Measurements from ENCODE around the gene DENND11.
"Not testable (repeated sequence)": the region's sequence is repeated elsewhere in the genome, so short reads cannot be mapped to it uniquely, and the experiment has no call there.

The DENND11 gene

DNA sequence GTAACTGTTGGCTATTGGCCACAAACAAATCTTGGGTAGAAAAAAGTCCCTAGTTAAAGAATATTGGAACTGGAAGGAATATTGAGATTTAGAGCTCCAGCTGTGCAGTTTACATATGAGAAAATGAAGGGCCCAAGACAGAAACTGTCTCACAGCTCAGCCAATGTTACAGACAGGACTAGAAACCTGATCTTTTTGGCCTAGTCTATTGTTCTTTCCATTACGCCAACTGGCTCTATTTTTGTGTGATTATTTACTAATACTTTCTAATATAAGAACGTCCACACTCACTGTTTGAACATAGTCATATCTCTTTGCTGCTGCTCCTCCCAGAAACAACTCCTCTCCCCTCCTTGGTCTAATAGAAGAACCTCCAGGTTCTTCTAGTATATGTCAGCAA, 7.4 kb upstream of the DENND11 start:
- in situ Hi-C loops (cut with MboI; ENCODE audit: low sequenced_read_pairs): no loop called here

DNA sequence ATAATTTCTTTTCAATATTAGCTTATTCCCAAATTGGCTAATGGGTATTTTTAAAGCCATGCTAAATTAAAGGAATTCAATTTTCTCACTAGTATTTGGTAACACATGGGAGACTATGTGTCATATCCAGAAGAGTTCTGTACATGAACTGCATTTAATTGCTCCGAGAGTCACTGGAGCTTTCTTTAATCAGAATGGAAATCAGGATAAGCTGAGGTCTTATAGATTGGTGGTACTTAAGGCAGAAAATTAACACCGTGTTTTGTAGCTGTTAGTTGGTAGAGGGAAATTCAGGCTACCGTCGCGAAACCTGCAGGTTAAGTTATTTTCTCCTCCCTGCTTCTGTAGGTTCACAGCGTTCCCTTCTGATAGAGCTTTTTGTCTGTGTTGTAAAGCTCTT, 6.4 kb upstream of the DENND11 start, which contains the start of gene WEE2:
Gene WEE2, plus strand, starts transcription at position 3 of the 400 bp plus-strand sequence. CDS start 406 bp downstream, outside the sequence.
- in situ Hi-C loops (cut with MboI; ENCODE audit: low sequenced_read_pairs): no loop called here

DNA sequence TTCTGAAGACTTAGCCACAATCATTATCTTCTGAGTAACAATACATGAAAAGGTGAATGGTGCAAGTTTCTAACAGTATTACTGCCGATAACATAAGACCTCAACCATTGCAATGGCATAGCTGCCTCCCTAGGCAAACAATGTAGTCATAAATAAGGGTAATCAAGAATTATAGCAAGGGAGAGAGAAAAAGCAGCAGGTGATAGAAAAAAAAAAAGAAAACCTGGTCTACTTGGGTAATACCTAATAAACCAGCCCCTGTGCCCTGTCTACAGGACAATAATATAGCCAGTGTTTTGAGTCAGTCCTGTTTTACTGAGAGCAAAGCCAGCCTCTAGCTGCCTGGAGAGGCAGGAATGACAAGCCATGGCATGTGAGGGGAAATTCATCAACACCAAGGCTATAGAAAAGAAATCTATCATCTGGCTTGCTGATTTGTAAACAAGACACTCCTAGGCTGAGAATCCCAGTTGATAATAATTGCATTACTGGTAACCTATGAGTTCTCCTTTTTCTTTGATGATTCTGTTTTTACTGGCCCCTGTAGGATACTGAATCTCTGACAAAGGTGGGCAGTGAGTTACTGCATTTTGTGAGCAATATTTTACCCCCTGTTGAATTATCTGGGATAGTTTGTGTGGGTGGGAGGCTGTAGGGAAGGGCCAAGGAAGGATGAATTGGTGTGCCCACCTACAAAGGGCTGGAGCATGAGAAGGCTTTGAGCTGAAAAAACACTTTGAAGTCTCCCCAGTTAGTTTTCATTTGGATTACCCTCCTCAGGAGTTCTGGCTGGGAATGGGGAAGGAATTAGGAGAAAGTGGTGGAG, 4.5 kb upstream of the DENND11 start:
- in situ Hi-C loops (cut with MboI; ENCODE audit: low sequenced_read_pairs): no loop called here

DNA sequence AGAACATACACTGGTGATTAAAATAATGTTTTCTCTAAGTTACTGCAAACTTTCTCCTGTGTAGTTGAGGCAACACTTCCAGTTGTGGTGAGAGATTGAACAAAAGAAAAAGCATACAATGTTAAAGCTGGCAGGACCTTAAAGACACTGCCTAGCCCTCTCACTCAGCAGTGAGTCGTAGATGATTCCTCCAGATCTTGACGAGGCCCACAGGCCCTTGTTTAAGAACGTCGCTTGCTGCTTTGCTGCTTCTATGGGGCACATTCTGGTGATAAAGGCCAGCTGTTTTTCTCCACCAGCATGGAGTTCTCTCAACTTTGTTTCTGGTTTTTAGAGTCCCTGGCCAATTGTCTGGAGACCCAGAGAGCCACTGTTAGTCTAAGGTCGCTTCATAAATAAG, 2.8 kb upstream of the DENND11 start:
- in situ Hi-C loops (cut with MboI; ENCODE audit: low sequenced_read_pairs): no loop called here

DNA sequence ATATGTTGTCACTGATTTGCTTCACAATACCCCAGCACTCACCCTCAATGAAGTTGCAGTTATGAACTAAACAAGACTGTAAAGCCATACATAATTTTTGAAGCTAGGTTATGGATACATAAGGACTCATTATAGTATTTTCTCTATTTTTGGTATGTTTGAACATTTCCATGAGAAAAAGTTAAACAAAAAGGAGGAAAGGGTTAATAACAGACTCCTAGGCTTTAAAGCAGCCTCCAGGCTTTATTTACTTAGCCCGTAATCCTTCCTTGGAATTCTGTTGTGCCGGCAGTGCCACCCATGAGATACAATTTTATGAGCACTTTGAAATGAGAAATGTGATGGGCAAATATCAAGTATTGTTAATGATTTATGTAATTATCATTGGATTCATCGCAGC, 2.1 kb upstream of the DENND11 start:
- in situ Hi-C loops (cut with MboI; ENCODE audit: low sequenced_read_pairs): no loop called here

DNA sequence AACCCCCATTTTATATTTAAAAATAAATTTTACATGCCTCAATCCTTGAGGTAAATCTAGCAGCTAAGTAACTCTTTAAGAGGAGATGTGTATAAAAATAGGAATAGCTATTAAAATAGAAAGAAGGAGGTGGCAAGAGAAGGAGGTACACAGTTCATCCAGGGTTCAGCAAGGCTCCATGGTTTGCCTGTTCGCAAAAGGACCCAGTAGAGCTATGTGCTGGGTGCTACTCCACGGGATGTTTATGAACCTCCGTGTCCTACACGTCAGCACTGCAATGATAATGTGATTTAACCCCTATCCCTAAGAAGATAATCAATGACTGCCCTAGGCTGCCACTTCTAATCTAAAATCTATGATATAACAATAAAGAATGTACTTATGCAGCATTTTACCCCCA, 926 bp upstream of the DENND11 start:
- in situ Hi-C loops (cut with MboI; ENCODE audit: low sequenced_read_pairs): no loop called here

DNA sequence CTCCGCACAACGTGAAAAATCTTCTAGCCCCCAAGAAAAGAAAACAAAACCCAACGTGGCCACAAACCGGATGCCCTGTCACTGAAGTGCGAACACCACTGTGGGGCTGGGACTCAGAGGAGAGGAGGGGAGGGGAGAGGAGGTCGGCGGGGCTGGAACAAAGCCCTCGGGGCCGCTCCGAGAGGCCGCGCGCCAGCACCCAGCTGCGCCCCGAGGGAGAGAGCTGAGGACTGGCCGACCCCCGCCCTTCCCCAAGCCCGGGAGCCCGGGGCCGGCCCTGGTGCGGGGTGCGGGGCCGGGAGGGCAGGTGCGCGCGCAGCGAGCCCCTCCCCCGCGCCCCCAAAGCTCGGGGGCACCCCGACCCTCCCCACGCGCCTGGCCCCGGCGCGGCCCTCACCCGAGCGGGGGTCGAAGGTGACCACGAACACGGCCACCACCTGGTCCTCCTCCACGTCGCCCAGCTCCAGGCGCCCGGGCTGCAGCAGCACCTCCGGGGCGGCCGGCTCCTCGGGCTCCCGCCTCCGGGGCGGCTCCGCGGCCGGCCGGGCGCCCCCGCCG, 398 bp downstream of the DENND11 start:
- in situ Hi-C loops (cut with MboI; ENCODE audit: low sequenced_read_pairs): no loop called here

DNA sequence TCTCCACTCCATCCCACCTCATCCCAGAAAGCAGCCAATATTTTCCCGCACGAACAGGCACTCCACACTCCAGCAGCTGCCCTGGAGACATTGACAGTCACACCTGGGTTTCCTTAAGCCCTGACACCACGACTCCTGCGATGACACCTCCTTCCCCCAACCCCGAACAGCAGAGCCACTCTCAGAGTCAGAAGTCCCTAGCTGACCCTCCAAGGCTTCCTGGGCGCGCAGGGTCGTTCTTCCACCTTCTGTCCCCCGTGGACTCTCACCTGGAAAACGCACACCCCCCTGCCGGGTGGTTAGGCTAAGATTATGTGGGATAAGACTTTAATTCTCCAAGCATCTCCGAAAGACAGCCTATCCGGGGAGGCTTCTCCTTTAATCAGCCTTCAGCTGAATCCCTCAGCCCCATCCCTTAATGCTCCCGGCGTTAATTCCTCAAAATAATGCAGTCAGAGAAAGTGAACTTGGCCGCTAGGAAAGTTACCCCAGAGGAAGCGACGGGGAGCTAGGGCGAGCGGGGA, 1.1 kb downstream of the DENND11 start:
- in situ Hi-C loops (cut with MboI; ENCODE audit: low sequenced_read_pairs): no loop called here

DNA sequence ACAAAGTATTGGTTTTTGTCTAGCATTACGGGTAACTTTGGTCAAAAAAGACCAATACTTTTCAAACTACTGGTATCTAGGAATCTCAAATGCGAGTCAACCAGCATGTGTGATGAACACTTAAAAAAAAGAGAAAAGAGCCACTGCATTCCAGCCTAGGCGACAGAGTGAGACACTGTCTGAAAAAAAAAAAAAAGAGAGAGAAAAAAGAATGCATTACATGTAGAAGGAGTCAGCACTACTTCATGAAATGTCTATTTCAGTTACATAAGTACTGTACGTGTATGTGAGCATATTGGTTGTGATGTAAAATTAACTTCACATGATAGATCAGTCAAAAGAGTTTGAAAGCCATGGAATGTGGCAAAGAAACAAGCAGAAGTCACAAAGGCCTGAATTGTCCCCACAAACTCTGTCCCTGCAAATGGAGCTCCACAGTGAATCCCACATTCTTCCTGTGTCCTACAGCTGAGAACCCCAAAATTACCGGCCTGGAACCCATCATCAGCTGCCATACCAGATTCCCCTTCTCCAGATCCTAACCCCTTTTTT, 1.6 kb downstream of the DENND11 start:
- in situ Hi-C loops (cut with MboI; ENCODE audit: low sequenced_read_pairs): no loop called here

DNA sequence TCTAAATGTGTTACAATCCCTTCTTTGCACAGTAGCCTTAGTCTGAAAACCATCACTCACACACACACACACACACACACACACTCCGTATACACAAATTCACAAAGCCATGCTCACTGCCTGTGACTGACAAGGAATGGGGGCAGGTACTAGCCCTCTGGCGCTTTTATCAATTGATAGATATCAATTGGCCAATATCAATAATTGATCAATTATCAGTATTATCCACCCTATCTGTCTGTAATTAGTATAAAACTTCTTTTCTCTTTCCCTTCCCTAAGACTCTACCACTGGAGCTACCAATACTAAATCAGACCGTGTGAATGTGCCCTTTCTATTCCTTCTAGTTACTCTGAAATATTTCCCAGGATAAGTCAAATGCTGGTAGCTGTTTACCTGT, 2.1 kb downstream of the DENND11 start:
- in situ Hi-C loops (cut with MboI; ENCODE audit: low sequenced_read_pairs): no loop called here

DNA sequence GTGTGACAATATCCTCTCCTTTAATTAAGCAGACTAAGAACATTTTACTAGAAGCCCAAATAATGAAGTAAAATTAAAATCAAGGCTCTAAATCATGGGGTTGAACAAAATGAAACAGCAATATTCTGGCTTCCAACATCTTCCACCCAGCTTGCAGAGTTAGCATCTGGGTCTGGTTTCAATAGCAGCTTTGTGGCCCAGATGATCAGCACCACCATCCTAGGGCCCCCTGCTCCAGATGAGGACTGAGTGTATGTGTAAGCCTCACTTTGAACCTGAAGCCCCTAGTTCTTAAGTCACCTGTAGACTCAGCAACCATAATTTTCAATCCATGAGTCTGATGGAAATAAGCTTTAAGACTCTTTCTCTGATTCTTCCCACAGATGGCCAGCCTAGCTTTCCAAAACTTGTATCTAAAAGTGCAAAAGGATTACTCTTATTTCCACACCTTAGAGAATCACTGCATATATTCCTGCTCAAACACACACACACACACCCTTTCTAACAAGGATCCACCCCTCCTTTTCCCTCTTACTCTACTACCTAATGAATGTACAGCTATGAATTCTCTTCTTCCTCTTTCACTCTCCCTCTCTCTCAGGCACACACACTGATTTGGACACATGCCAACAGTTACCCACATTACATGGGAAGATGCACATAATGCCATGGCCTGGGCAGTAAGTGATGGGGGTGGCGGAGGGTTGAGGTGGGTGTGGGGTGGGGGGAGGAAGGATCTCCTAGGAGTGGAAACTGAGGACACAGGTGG, 3.5 kb downstream of the DENND11 start:
- in situ Hi-C loops (cut with MboI; ENCODE audit: low sequenced_read_pairs): no loop called here

DNA sequence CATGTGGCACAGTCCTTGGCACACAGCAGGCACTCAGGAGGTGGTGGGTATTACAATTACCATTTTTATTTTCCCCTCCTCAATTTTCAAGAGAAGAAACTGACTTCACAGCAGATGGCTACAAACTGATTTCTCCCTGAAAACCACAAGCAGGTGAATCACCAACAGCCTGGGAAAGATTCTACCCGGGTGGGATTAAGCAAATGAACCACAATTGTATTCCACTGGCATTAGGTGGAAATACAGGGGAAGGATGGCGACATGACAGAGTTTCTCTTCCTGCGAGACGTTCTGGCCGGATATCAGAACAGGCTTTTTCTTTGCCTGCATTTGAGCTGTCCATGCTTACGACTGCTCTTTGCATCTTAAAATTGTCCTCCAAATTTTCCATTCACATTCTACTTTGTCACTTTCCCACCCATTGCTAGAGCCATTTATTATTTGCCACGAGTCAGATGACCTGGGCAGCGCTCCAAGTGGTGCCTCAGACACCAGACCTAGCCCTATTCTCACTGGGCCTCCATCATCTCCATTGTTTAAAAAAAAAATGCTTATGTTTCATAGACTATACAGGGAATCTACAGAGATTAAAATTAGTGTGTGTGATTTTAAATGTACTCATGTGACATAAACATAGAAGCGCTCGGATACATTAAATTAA, 4.6 kb downstream of the DENND11 start:
- in situ Hi-C loops (cut with MboI; ENCODE audit: low sequenced_read_pairs): no loop called here

DNA sequence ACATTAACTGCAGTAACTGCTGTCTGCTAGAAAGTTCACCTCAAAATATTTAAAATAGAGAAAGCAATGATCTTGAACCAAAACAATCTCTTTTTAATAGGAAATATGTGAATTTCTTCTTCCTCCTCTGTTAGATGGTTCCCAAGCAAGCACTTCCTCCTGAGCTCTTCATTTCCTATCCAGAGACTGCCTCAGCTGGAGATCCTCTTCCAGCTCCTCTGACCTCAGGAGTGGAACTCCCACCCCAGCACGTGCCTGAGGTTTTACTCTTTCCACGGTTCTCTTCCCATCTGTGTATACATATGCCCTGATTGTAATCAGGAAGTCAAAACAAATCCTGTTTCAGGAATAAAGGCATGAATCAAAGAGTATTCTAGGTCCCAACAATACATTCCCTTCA, 5.6 kb downstream of the DENND11 start:
- in situ Hi-C loops (cut with MboI; ENCODE audit: low sequenced_read_pairs): no loop called here

DNA sequence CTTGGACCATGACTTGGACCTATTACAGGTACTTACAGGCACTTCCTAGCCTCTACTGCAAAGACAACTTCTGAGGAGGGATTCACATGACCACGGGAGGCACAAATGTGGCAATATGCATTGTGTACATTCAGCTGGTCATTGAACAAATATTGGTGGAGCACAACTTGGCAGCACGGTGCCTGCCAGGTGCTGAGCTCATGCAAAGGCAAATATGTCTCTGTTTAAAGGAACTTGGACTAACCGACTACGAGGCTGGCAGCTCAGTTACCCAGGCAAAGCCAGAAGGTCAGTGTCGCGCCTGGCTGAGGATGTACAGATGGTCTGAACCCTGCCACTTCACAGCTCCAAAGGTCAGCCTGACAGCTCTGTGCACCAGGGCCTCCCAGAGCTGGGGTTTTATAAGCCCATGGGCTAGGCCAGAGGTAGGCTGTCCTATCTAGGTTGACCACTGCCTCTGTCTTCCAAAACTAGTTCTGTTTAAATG, 6.1 kb downstream of the DENND11 start:
- in situ Hi-C loops (cut with MboI; ENCODE audit: low sequenced_read_pairs): no loop called here

DNA sequence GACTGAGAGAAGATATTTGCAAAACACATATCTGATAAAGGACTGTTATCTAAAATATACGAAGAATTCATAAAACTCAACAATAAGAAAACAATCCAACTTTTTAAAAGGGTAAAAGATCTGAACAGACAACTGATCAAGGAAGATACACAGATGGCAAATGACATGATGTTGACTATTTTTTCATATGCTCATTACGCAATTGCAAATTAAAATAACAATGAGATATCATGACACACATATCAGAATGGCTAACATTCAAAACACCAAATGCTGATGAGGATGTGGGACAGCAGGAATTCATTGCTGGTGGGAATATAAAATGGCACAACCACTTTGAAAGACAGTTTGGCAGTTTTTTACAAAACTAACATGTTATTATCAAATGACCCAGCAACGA, 8.9 kb downstream of the DENND11 start:
- in situ Hi-C loops (cut with MboI; ENCODE audit: low sequenced_read_pairs): no loop called here

DNA sequence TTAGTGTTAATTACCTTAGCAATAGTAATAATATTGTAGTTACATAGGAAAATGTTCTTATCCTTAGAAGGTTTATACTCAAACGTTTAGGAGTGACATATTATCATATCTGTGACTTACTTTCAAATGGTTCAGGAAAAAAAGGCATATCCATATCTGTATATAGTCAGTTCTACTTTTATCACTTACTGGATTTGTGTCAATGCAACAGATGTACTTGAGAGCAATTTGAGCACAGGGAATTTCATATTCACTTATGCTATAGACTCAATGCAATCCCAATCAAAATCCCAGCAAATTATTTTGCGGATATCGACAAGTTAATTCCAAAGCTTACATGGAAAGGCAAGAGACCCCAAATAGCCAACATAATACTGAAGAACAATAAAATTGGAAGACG, 10.0 kb downstream of the DENND11 start:
- in situ Hi-C loops (cut with MboI; ENCODE audit: low sequenced_read_pairs): no loop called here

DNA sequence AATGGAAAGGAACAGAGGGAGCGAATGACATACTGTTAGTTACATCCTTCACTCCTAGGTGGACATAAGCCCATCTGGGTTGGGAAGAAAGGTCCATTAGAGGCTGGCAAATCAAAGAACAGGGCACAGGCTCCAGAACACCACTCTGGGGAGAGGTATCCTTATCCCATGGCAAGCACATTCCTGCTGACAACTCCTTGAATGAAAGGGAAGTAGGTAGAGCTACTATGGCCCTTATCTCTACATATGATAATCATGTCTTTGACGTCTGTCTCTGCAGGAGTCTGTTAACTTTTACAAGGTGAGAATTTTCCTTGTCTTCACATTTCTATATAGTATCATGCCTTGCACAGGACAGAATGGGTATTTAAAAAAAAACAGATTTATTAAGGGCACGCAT, 10.4 kb downstream of the DENND11 start:
- in situ Hi-C loops (cut with MboI; ENCODE audit: low sequenced_read_pairs): no loop called here

DNA sequence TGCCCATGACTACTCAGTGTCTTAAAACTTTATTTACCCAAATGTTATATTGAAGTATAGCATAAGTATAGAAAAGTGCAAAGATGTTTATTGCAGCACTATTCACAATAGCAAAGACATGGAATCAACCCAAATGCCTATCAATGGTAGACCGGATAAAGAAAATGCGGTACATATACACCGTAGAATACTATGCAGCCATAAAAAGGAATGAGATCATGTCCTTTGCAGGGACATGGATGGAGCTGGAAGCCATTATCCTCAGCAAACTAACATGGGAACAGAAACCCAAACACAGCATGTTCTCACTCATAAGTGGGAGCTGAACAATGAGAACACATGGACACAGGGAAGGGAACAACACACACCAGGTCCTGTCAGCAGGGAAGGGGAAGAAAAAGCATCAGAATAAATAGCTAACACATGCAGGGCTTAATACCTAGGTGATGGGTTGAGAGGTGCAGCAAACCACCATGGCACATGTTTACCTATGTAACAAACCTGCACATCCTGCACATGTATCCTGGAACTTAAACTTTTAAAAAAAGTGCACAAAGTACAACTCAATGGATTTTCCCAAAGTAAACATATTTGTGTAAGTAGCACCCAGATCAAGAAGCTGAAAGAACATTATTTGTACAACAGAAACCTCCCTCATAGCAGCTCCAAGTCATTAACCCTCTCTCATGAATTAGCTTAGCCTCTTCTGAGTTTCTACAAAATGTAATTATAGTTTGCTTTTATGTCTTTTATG, 12.7 kb downstream of the DENND11 start:
- in situ Hi-C loops (cut with MboI; ENCODE audit: low sequenced_read_pairs): not testable (repeated sequence)

DNA sequence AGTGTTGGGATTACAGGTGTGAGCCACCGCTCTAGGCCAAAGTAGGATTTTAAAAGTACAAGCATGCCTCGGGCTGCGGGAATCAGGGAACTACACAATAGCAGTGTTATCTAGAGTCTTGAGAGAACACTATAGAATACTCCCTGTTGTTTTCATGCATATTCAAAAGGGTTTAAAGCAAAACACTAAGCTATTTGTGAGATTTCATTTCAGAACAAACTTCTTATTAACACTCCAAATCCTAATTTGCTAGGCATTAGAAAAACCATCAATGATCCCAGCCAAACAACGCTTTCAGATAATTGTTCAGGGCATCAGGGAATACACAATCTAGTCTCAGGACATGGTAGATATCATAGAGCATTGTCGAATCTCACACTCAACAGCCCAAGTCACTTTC, 13.9 kb downstream of the DENND11 start:
- in situ Hi-C loops (cut with MboI; ENCODE audit: low sequenced_read_pairs): no loop called here

DNA sequence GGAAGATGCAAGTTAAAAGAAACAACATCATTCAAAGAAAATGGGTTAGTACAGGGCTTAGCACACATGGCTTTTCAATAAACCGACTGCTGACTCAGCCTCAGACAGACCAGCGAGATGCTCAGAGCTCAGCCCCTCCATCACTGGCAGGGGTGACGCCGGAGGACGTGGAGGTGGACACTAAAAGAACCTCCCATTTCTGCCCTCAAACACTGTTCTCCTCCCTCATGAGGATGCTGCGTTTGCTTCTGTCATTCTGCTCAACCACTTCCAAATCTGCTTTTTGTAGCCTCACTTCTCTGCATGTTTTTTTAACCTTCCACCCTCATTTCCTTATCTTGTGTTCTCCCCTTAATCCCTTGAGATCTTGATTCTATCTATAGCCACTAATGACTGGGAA, 15.3 kb downstream of the DENND11 start:
- in situ Hi-C loops (cut with MboI; ENCODE audit: low sequenced_read_pairs): no loop called here
